MM.1S (cell line): ENCODE data around the gene CDRT4.

ENCODE experiments used
- DNase-seq: peaks from one replicate; pipeline ENCODE4 v3.0.0-alpha.2; 2015
- H2AFZ ChIP-seq: fragments of 300-600 bp; sonication (generic); 2 replicates; pipeline ENCODE4 v1.6.0; 2016; ENCODE audit warnings: antibody characterized with exemption, low read length
- H3F3A ChIP-seq: fragments of 300-600 bp; sonication (generic); 2 replicates; pipeline ENCODE4 v1.6.1; 2016; ENCODE audit warnings: mild to moderate bottlenecking, antibody characterized with exemption, low read length, moderate library complexity, mixed read lengths; ENCODE audit not compliant: insufficient read depth
- H3K27ac ChIP-seq: fragments of 300-600 bp; sonication (generic); 2 replicates; pipeline ENCODE4 v1.5.1; 2016; ENCODE audit warnings: mild to moderate bottlenecking, low read length
- H3K27me3 ChIP-seq: fragments of 300-600 bp; sonication (generic); replicated peaks from 2 replicates; pipeline ENCODE4 v1.6.0; 2016; ENCODE audit warnings: low read length; ENCODE audit not compliant: insufficient read depth
- H3K36me3 ChIP-seq: fragments of 300-600 bp; sonication (generic); replicated peaks from 2 replicates; pipeline ENCODE4 v1.6.1; 2016; ENCODE audit warnings: mild to moderate bottlenecking, low read length, mixed read lengths; ENCODE audit not compliant: insufficient read depth
- H3K4me1 ChIP-seq: fragments of 300-600 bp; sonication (generic); 2 replicates; pipeline ENCODE4 v1.6.1; 2016; ENCODE audit warnings: low read length, mixed read lengths
- H3K4me2 ChIP-seq: fragments of 300-600 bp; sonication (generic); 2 replicates; pipeline ENCODE4 v1.6.0; 2016; ENCODE audit warnings: low read depth, low read length
- H3K4me3 ChIP-seq: fragments of 300-600 bp; sonication (generic); 2 replicates; pipeline ENCODE4 v1.5.1; 2016; ENCODE audit warnings: low read length, mixed read lengths
- H3K79me2 ChIP-seq: fragments of 300-600 bp; sonication (generic); 2 replicates; pipeline ENCODE4 v1.6.1; 2016; ENCODE audit warnings: mixed run types, low read length, mixed read lengths
- H3K9ac ChIP-seq: fragments of 300-600 bp; sonication (generic); 2 replicates; pipeline ENCODE4 v1.6.1; 2016; ENCODE audit warnings: low read length, mixed read lengths
- H3K9me2 ChIP-seq: fragments of 300-600 bp; sonication (generic); replicated peaks from 2 replicates; pipeline ENCODE4 v1.6.1; 2016; ENCODE audit warnings: mild to moderate bottlenecking, low read length, mixed read lengths; ENCODE audit not compliant: insufficient read depth
- H3K9me3 ChIP-seq: fragments of 300-600 bp; sonication (generic); replicated peaks from 2 replicates; pipeline ENCODE4 v1.6.1; 2016; ENCODE audit warnings: mild to moderate bottlenecking, low read length, mixed read lengths; ENCODE audit not compliant: insufficient read depth
- H4K20me1 ChIP-seq: fragments of 300-600 bp; sonication (generic); 2 replicates; pipeline ENCODE4 v1.6.1; 2016; ENCODE audit warnings: mild to moderate bottlenecking, low read length, moderate library complexity, mixed read lengths; ENCODE audit not compliant: insufficient read depth
- EZH2 ChIP-seq: fragments of 300-600 bp; sonication (generic); optimal IDR thresholded peaks from 2 replicates; pipeline ENCODE3; 2017; ENCODE audit warnings: low read depth, mild to moderate bottlenecking, antibody characterized with exemption, low read length, mixed read lengths
- EZH2phosphoT487 ChIP-seq: fragments of 300-600 bp; sonication (generic); IDR thresholded peaks from 2 replicates; pipeline ENCODE4 v1.6.1; 2018; ENCODE audit warnings: antibody characterized with exemption, low read length
- TF ChIP-seq, protein P1 (sequence below): fragments of 300-600 bp; sonication (generic); IDR thresholded peaks from 2 replicates; pipeline ENCODE4 v1.5.1; 2016; ENCODE audit warnings: antibody characterized with exemption, low read length, mixed read lengths

Gene CDRT4

DNA sequence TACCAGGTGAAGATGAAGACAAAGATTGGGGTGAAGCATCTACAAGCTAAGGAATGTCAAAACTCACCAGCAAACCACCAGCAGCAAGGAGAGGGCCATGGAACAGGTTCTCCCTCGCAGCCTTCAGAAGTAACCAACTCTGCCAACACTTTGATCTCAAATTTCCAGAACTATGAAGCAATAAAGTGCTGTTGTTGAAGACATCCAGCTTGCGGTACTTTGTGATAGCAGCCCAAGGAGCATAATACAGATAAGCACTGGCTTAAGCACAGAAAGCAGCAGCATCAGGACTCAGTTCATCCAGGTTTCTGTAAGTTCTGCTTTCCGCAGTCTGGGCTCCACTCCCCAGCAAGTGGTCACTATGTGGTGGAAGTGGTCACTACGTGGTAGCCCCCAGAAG, 16.0 kb upstream of the CDRT4 start:
- H3K4me1 ChIP-seq, result no peaks in the 10 kb centered on the region
- TF ChIP-seq, protein P1, sequence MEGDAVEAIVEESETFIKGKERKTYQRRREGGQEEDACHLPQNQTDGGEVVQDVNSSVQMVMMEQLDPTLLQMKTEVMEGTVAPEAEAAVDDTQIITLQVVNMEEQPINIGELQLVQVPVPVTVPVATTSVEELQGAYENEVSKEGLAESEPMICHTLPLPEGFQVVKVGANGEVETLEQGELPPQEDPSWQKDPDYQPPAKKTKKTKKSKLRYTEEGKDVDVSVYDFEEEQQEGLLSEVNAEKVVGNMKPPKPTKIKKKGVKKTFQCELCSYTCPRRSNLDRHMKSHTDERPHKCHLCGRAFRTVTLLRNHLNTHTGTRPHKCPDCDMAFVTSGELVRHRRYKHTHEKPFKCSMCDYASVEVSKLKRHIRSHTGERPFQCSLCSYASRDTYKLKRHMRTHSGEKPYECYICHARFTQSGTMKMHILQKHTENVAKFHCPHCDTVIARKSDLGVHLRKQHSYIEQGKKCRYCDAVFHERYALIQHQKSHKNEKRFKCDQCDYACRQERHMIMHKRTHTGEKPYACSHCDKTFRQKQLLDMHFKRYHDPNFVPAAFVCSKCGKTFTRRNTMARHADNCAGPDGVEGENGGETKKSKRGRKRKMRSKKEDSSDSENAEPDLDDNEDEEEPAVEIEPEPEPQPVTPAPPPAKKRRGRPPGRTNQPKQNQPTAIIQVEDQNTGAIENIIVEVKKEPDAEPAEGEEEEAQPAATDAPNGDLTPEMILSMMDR, result no peak
- H3K27me3 ChIP-seq, result no peaks in the 10 kb centered on the region
- no peak overlapping the region for H3K4me3 ChIP-seq
- H3K4me2 ChIP-seq, result no peak overlapping the region
- H3F3A ChIP-seq, result no peaks in the 10 kb centered on the region
- H3K36me3 ChIP-seq, result no peaks in the 10 kb centered on the region
- H2AFZ ChIP-seq, result no peak overlapping the region
- H3K9me3 ChIP-seq, result no peaks in the 10 kb centered on the region
- no peak overlapping the region for H3K9ac ChIP-seq
- no peaks in the 10 kb centered on the region for H3K9me2 ChIP-seq
- no peaks in the 10 kb centered on the region for H3K79me2 ChIP-seq
- H3K27ac ChIP-seq, result no peak overlapping the region
- DNase-seq, result no peak
- H4K20me1 ChIP-seq, result no peaks in the 10 kb centered on the region

GRCh38 chr17:15482476-15482875, 15.1 kb upstream of the CDRT4 start:
- H3K4me2 ChIP-seq, result no peak overlapping the region
- no peak for DNase-seq
- no peak overlapping the region for H3K27ac ChIP-seq
- no peaks in the 10 kb centered on the region for H3K9me2 ChIP-seq
- TF ChIP-seq, protein P1, result no peak
- TF ChIP-seq EZH2 (no peak), EZH2phosphoT487 (no peak)
- H3K4me3 ChIP-seq, result no peak overlapping the region
- no peaks in the 10 kb centered on the region for H3K9me3 ChIP-seq
- H3K9ac ChIP-seq, result no peak overlapping the region
- H4K20me1 ChIP-seq, result no peaks in the 10 kb centered on the region
- H2AFZ ChIP-seq, result no peak overlapping the region
- H3K4me1 ChIP-seq, result no peaks in the 10 kb centered on the region
- H3K27me3 ChIP-seq, result no peaks in the 10 kb centered on the region
- H3F3A ChIP-seq, result no peaks in the 10 kb centered on the region
- no peaks in the 10 kb centered on the region for H3K36me3 ChIP-seq
- no peaks in the 10 kb centered on the region for H3K79me2 ChIP-seq

GRCh38 chr17:15481481-15481880, 14.1 kb upstream of the CDRT4 start:
- Histone ChIP-seq H3K27ac (no peak overlapping the region), H3K36me3 (no peaks in the 10 kb centered on the region), H4K20me1 (no peaks in the 10 kb centered on the region), H3K9me3 (no peaks in the 10 kb centered on the region), H3K27me3 (no peaks in the 10 kb centered on the region), H2AFZ (no peak overlapping the region), H3K4me2 (no peak overlapping the region), H3K4me3 (no peak overlapping the region), H3K9me2 (no peaks in the 10 kb centered on the region), H3F3A (no peaks in the 10 kb centered on the region), H3K9ac (no peak overlapping the region), H3K79me2 (no peaks in the 10 kb centered on the region), H3K4me1 (no peaks in the 10 kb centered on the region)
- TF ChIP-seq EZH2 (no peak), EZH2phosphoT487 (no peak)
- TF ChIP-seq, protein P1, result no peak
- DNase-seq, result no peak

- H3K27me3 ChIP-seq, result no peaks in the 10 kb centered on the region
- no peak for DNase-seq
- no peaks in the 10 kb centered on the region for H3K79me2 ChIP-seq
- H3K9ac ChIP-seq, result no peak overlapping the region
- no peaks in the 10 kb centered on the region for H4K20me1 ChIP-seq
- H3K4me1 ChIP-seq, result no peaks in the 10 kb centered on the region
- H3F3A ChIP-seq, result no peaks in the 10 kb centered on the region
- no peak for TF ChIP-seq EZH2
- TF ChIP-seq, protein P1, result no peak
- no peak for TF ChIP-seq EZH2phosphoT487
- H3K4me3 ChIP-seq, result no peak overlapping the region
- no peak overlapping the region for H2AFZ ChIP-seq
- H3K9me3 ChIP-seq, result no peaks in the 10 kb centered on the region
- H3K36me3 ChIP-seq, result no peaks in the 10 kb centered on the region
- H3K27ac ChIP-seq, result no peak overlapping the region
- no peak overlapping the region for H3K4me2 ChIP-seq
- no peaks in the 10 kb centered on the region for H3K9me2 ChIP-seq
Observed at GRCh38 chr17:15480204-15480603, 12.8 kb upstream of the CDRT4 start.
